ENCODE measurements around the gene HOMER1. TPM values are rescaled to one million over a fixed set of nuclear protein-coding genes. Genes with fewer than 3 reads are reported as not detected.

The HOMER1 gene
- total RNA-seq, 2 experiments from 2014 or later: 6.3 to 13.9 TPM

DNA sequence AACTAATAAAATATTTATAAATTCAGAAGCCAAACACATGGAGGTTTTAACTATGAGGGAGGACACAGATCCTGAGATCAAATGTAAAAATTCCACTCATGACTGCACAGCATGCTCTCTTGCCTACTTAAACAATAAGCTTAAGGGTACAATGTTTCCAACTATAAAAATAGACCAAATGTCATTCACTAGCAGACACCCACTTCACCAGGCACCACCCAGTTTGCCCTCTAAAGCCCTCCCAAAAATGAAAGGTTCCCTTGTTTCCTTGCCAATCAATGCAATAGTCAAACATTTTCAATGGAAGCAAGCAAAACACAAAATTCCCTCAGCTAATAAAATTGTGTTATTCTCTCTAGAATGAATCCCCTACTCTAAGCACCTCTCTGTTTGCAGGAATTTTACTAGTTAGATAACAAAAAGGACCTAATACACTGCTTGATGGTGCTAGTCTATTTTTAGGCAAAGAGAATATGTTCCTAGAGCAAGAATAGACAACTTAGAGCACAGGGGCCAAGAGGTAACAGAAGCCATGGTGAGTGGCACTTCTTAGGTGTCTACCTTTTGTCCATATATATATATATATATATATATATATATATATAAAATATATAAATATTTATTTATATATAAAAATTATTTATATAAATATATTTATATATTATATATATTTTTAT lies 135.3 kb downstream of the HOMER1 start:
- Histone ChIP-seq H4K20me1 (ENCODE audit: insufficient read depth, low read length) (no peaks in the 10 kb centered on the region), H2AFZ (ENCODE audit: low read length) (no peak overlapping the region), H3K4me2 (ENCODE audit: low read length) (no peak overlapping the region), H3K36me3 (ENCODE audit: insufficient read depth, low read length) (no peaks in the 10 kb centered on the region), H3K27ac (ENCODE audit: low read depth, low read length, poor library complexity, severe bottlenecking) (no peak overlapping the region), H3K4me1 (ENCODE audit: insufficient read depth, low read length, poor library complexity, severe bottlenecking) (no peaks in the 10 kb centered on the region), H3K9me3 (ENCODE audit: low read length) (peaks cover 20% of the 10 kb centered on the region), H3K79me2 (ENCODE audit: insufficient read depth, low read depth, low read length) (no peaks in the 10 kb centered on the region), H3K9me2 (ENCODE audit: insufficient read depth, low read length) (no peaks in the 10 kb centered on the region), H3K4me3 (ENCODE audit: low read depth, low read length, poor library complexity, severe bottlenecking) (no peak overlapping the region)
- intact Hi-C loops (cut with micrococcal nuclease; ENCODE audit: unreplicated experiment): no loop called here
- no TSS peak for BruUV-seq (replicated peaks)
- no peak for DNase-seq (ENCODE audit: low spot score)
- no peak for TF ChIP-seq EZH2phosphoT487 (IDR thresholded peaks at IDR 0.05; ENCODE audit: borderline replicate concordance, low read depth, low read length)
- TF ChIP-seq, protein P1, sequence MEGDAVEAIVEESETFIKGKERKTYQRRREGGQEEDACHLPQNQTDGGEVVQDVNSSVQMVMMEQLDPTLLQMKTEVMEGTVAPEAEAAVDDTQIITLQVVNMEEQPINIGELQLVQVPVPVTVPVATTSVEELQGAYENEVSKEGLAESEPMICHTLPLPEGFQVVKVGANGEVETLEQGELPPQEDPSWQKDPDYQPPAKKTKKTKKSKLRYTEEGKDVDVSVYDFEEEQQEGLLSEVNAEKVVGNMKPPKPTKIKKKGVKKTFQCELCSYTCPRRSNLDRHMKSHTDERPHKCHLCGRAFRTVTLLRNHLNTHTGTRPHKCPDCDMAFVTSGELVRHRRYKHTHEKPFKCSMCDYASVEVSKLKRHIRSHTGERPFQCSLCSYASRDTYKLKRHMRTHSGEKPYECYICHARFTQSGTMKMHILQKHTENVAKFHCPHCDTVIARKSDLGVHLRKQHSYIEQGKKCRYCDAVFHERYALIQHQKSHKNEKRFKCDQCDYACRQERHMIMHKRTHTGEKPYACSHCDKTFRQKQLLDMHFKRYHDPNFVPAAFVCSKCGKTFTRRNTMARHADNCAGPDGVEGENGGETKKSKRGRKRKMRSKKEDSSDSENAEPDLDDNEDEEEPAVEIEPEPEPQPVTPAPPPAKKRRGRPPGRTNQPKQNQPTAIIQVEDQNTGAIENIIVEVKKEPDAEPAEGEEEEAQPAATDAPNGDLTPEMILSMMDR (conservative IDR thresholded peaks at IDR 0.05; ENCODE audit: low read length): no peak
- CTCF ChIA-PET (ENCODE audit: unreplicated experiment): no interaction called here
- POLR2A ChIA-PET: no interaction called here

GRCh38 chr5:79357398-79357797 lies 156.5 kb downstream of the HOMER1 start:
- H2AFZ ChIP-seq (ENCODE audit: low read length): no peak overlapping the region
- H3K36me3 ChIP-seq (ENCODE audit: insufficient read depth, low read length): no peaks in the 10 kb centered on the region
- no peaks in the 10 kb centered on the region; the same call in 1 of the 2 replicates for H3K9me3 ChIP-seq (ENCODE audit: low read length)
- H3K4me2 ChIP-seq (ENCODE audit: low read length): no peak overlapping the region
- TF ChIP-seq EZH2phosphoT487 (IDR thresholded peaks at IDR 0.05; ENCODE audit: borderline replicate concordance, low read depth, low read length): no peak
- TF ChIP-seq, protein P1 (conservative IDR thresholded peaks at IDR 0.05; ENCODE audit: low read length): no peak
- ChIA-PET CTCF (ENCODE audit: unreplicated experiment) (no interaction called here), POLR2A (interaction anchor here (0.6 to 1.2 kb wide), 2 partner anchors 67 to 435 kb away, joined by 3 to 4 read pairs; no protein-coding TSS in a partner anchor)
- H3K79me2 ChIP-seq (ENCODE audit: insufficient read depth, low read depth, low read length): no peaks in the 10 kb centered on the region
- H3K4me1 ChIP-seq (ENCODE audit: insufficient read depth, low read length, poor library complexity, severe bottlenecking): no peaks in the 10 kb centered on the region
- no TSS peak for BruUV-seq (replicated peaks)
- DNase-seq (ENCODE audit: low spot score): no peak
- no peak overlapping the region for H3K27ac ChIP-seq (ENCODE audit: low read depth, low read length, poor library complexity, severe bottlenecking)
- no peak overlapping the region for H3K4me3 ChIP-seq (ENCODE audit: low read depth, low read length, poor library complexity, severe bottlenecking)
- H3K9me2 ChIP-seq (ENCODE audit: insufficient read depth, low read length): no peaks in the 10 kb centered on the region
- intact Hi-C loops (cut with micrococcal nuclease; ENCODE audit: unreplicated experiment): no loop called here
- H4K20me1 ChIP-seq (ENCODE audit: insufficient read depth, low read length): no peaks in the 10 kb centered on the region

- CTCF ChIA-PET (ENCODE audit: unreplicated experiment): no interaction called here
- Histone ChIP-seq H3K79me2 (ENCODE audit: insufficient read depth, low read depth, low read length) (no peaks in the 10 kb centered on the region), H3K9me3 (ENCODE audit: low read length) (no peaks in the 10 kb centered on the region; the same call in 1 of the 2 replicates), H3K9me2 (ENCODE audit: insufficient read depth, low read length) (no peaks in the 10 kb centered on the region), H3K36me3 (ENCODE audit: insufficient read depth, low read length) (no peaks in the 10 kb centered on the region), H2AFZ (ENCODE audit: low read length) (no peak overlapping the region), H4K20me1 (ENCODE audit: insufficient read depth, low read length) (no peaks in the 10 kb centered on the region), H3K4me2 (ENCODE audit: low read length) (no peak overlapping the region), H3K27ac (ENCODE audit: low read depth, low read length, poor library complexity, severe bottlenecking) (no peak overlapping the region), H3K4me1 (ENCODE audit: insufficient read depth, low read length, poor library complexity, severe bottlenecking) (no peaks in the 10 kb centered on the region), H3K4me3 (ENCODE audit: low read depth, low read length, poor library complexity, severe bottlenecking) (no peak overlapping the region)
- intact Hi-C loops (cut with micrococcal nuclease; ENCODE audit: unreplicated experiment): no loop called here
- POLR2A ChIA-PET: no interaction called here
- TF ChIP-seq, protein P1 (conservative IDR thresholded peaks at IDR 0.05; ENCODE audit: low read length): no peak
- no peak for TF ChIP-seq EZH2phosphoT487 (IDR thresholded peaks at IDR 0.05; ENCODE audit: borderline replicate concordance, low read depth, low read length)
- no peak for DNase-seq (ENCODE audit: low spot score)
- no TSS peak for BruUV-seq (replicated peaks)
Measured at GRCh38 chr5:79349881-79350280, 164.1 kb downstream of the HOMER1 start.

All from OCI-LY7 (cell line).